Skeletal muscle tissue (tissue), 4 donors: ENCODE results near the gene VARS2. TPM values are rescaled to one million over a fixed set of nuclear protein-coding genes. Genes with fewer than 3 reads are reported as not detected.
"Not testable (repeated sequence)": the region's sequence is repeated elsewhere in the genome, so short reads cannot be mapped to it uniquely, and the experiment has no call there.

Source experiments
- H3K27ac ChIP-seq: one replicate; pipeline ENCODE4 v1.7.0; 2013; ENCODE audit warnings: mild to moderate bottlenecking, low read depth, low read length, inconsistent platforms
- H3K27me3 ChIP-seq, 3 donors: one replicate each; pipeline ENCODE4 v1.7.0; 2013; ENCODE audit warnings: low read length in 3 of 3; ENCODE audit not compliant: control insufficient read depth in 3 of 3, insufficient read depth in 3 of 3
- H3K36me3 ChIP-seq, 3 donors: one replicate each; pipeline ENCODE4 v1.7.0; 2013; ENCODE audit warnings: low read length in 3 of 3; ENCODE audit not compliant: control insufficient read depth in 3 of 3, insufficient read depth in 3 of 3
- H3K4me1 ChIP-seq, 3 donors: one replicate each; pipeline ENCODE4 v1.7.0; 2013; ENCODE audit warnings: low read length in 3 of 3, mild to moderate bottlenecking in 3 of 3; ENCODE audit not compliant: control insufficient read depth in 3 of 3, insufficient read depth in 3 of 3
- H3K4me3 ChIP-seq, 3 donors: one replicate each; pipeline ENCODE4 v1.7.0; 2013; ENCODE audit warnings: low read length in 3 of 3
- H3K9ac ChIP-seq, 3 donors: one replicate each; pipeline ENCODE4 v1.7.0; 2013; ENCODE audit warnings: low read length in 3 of 3, mild to moderate bottlenecking in 3 of 3, moderate library complexity in 2 of 3, low read depth in 1 of 3
- H3K9me3 ChIP-seq, 3 donors: one replicate each; pipeline ENCODE4 v1.7.0; 2013; ENCODE audit warnings: low read length in 3 of 3; ENCODE audit not compliant: control insufficient read depth in 3 of 3
- total RNA-seq: library from RNA; depleted of rRNA; stranded (reverse); fragments of >200 nt; gene quantifications from one replicate; pipeline ENCODE4 v1.2.3, GENCODE V29; 2014
- donor health status: Osteomylitis.

The VARS2 gene
- total RNA-seq, 1 donor from 2014 or later: 12.5 TPM

GRCh38 chr6:30910473-30910872, 3.6 kb upstream of the VARS2 start:
- H3K4me3 ChIP-seq, H3K27ac ChIP-seq, H3K27me3 ChIP-seq, H3K9ac ChIP-seq, H3K9me3 ChIP-seq: not testable (repeated sequence)
- Histone ChIP-seq H3K4me1 (peaks cover 28 to 33% (median 29%) of the 10 kb centered on the region in 3 donors), H3K36me3 (peaks cover 21 to 32% (median 29%) of the 10 kb centered on the region in 3 donors)

DNA sequence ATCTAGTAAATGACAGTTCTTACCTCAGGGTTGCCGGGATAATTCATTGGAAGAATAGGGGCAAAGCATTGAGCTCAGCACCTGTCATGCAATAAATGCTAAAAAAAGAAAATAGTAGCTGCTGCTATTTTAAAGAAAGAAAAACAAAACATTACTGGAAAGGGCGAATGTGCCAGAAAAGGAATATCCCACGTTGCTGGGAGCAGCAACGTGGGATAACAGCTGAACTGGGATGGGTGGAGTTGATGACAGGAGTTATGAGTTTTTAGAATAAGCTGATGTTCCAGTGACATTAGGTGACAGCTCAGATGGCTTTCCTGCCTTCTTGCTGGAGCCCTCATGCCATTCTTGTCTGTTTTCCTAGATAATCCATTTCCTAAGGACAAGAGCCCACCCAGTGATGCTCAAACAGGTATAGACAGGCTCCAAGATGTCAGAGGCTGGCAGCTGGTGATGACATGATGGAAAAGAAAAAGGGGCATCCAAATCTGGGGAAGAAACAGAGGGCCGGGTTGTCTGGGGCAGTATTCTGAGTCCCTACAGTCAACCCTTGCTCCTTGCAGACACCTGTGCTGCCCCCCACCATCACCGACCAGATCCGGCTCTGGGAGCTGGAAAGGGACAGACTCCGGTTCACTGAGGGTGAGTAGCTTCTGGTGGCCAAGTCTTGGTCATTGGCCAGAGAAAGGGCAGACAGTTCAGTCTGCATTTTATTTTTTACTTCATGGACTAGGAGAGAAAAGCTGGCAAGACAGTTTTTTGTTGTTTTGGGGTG, 1.1 kb upstream of the VARS2 start:
- Histone ChIP-seq H3K9ac (peak overlapping the region in 2 of 3 donors; percentile 94 to 96), H3K27ac (peak overlapping the region; percentile 93), H3K4me3 (peak overlapping the region; percentile 78 to 86 (median 83)), H3K27me3 (no peaks in the 10 kb centered on the region), H3K36me3 (peaks cover 30 to 45% (median 37%) of the 10 kb centered on the region in 3 donors), H3K4me1 (peaks cover 34 to 43% (median 42%) of the 10 kb centered on the region in 3 donors), H3K9me3 (no peaks in the 10 kb centered on the region)

DNA sequence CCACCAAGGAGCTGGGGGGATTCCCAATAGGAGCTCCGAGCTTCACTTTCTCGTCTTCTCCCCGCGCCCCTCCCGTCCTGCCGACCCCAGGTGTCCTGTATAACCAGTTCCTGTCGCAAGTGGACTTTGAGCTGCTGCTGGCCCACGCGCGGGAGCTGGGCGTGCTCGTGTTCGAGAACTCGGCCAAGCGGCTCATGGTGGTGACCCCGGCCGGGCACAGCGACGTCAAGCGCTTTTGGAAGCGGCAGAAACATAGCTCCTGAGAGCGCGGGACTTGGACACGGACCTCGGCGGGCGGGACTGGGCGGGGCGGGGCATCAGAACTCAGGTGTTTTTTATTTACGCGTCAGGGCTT, 340 bp upstream of the VARS2 start:
- peak overlapping the region; percentile 82 to 96 (median 94) for H3K9ac ChIP-seq
- peak overlapping the region; percentile 93 for H3K27ac ChIP-seq
- H3K4me3 ChIP-seq: peak overlapping the region; percentile 78 to 86 (median 83)
- H3K27me3 ChIP-seq: no peaks in the 10 kb centered on the region
- peaks cover 30 to 40% (median 38%) of the 10 kb centered on the region in 3 donors for H3K4me1 ChIP-seq
- no peaks in the 10 kb centered on the region for H3K9me3 ChIP-seq
- peaks cover 34 to 50% (median 43%) of the 10 kb centered on the region in 3 donors for H3K36me3 ChIP-seq

DNA sequence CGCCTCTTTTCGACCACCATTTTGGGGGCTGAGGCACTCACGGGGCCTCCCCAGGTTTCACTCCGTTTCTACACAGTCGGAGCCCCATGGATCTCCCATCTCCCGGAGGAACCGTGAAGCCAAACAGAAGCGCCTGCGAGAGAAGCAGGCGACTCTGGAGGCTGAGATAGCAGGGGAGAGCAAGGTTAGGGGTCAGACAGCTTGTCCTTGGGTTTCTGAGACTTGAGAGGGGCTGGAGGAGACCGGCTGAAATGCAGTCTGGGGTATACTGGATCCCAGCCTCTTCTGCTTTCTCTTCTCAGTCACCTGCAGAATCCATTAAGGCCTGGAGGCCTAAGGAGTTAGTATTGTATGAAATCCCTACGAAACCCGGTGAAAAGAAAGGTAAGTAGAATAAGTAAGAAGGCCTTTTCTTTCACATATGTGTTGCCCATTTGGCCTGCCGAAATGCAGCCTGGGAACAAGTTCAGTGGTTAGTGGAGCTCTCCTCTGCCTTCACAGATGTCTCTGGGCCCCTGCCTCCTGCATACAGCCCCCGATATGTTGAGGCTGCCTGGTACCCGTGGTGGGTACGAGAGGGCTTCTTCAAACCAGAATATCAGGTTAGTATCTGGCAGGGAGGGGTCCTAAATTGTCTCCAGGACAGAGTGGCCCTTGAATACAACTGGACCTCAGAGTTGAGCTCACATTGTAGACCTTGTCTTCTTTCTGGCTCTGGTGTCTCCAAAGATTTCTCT, 984 bp downstream of the VARS2 start:
- peak overlapping the region; percentile 93 for H3K27ac ChIP-seq
- H3K36me3 ChIP-seq: peaks cover 43 to 54% (median 48%) of the 10 kb centered on the region in 3 donors

GRCh38 chr6:30915591-30915946, 1.5 kb downstream of the VARS2 start:
- H3K4me1 ChIP-seq: peaks cover 24 to 32% (median 32%) of the 10 kb centered on the region in 3 donors
- H3K36me3 ChIP-seq: peaks cover 44 to 56% (median 49%) of the 10 kb centered on the region in 3 donors
- peak overlapping the region; percentile 63 to 96 (median 94) for H3K9ac ChIP-seq
- no peaks in the 10 kb centered on the region for H3K9me3 ChIP-seq
- H3K27ac ChIP-seq: peak overlapping the region; percentile 93
- no peaks in the 10 kb centered on the region for H3K27me3 ChIP-seq
- H3K4me3 ChIP-seq: peak overlapping the region in 2 of 3 donors; percentile 41 to 83

More for the DNA sequence above, 984 bp downstream of the VARS2 start:
- Histone ChIP-seq H3K9ac (peak overlapping the region; percentile 94 to 96 (median 95)), H3K4me3 (peak overlapping the region; percentile 78 to 86 (median 83)), H3K9me3 (no peaks in the 10 kb centered on the region), H3K27me3 (no peaks in the 10 kb centered on the region), H3K4me1 (peaks cover 24 to 32% (median 32%) of the 10 kb centered on the region in 3 donors)

- no peaks in the 10 kb centered on the region for H3K27me3 ChIP-seq
- H3K4me1 ChIP-seq: peaks cover 24 to 32% (median 32%) of the 10 kb centered on the region in 3 donors
- H3K4me3 ChIP-seq: no peak overlapping the region
- H3K9me3 ChIP-seq: no peaks in the 10 kb centered on the region
- H3K36me3 ChIP-seq: peaks cover 47 to 56% (median 50%) of the 10 kb centered on the region in 3 donors
- H3K9ac ChIP-seq: peak overlapping the region in 1 of 3 donors; percentile 41
- H3K27ac ChIP-seq: no peak overlapping the region
Observed at GRCh38 chr6:30917041-30917440, 3.0 kb downstream of the VARS2 start.

GRCh38 chr6:30917487-30917886, 3.4 kb downstream of the VARS2 start:
- no peak overlapping the region for H3K27ac ChIP-seq
- H3K9ac ChIP-seq: peak overlapping the region in 1 of 3 donors; percentile 33
- peaks cover 50 to 56% (median 51%) of the 10 kb centered on the region in 3 donors for H3K36me3 ChIP-seq

DNA sequence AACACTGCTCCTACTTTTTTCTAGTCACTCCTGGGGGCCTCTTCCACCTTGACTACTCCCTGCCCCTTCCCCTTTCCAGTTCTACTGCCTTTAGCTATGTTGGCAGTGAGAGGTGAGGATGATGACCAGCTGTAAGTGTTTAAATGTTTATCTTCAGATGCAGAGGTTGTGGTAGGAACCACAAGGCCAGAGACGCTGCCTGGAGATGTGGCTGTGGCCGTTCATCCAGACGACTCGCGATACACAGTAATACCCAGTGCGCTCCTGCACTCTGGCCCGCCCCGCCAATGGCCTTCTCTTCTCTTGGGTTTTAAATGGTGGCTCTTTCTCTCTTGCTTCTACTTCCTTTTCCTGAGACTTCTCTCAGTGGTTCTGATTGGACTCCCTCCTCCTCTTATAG, 4.6 kb downstream of the VARS2 start:
- no peak overlapping the region for H3K27ac ChIP-seq
- peaks cover 19 to 25% (median 24%) of the 10 kb centered on the region in 3 donors for H3K4me1 ChIP-seq
- no peak overlapping the region for H3K9ac ChIP-seq
- no peaks in the 10 kb centered on the region for H3K9me3 ChIP-seq
- H3K27me3 ChIP-seq: no peaks in the 10 kb centered on the region
- H3K36me3 ChIP-seq: peaks cover 60 to 64% (median 61%) of the 10 kb centered on the region in 3 donors
- no peak overlapping the region for H3K4me3 ChIP-seq

More at GRCh38 chr6:30917487-30917886, 3.4 kb downstream of the VARS2 start:
- H3K27me3 ChIP-seq: no peaks in the 10 kb centered on the region
- no peaks in the 10 kb centered on the region for H3K9me3 ChIP-seq
- H3K4me1 ChIP-seq: peaks cover 24 to 32% (median 32%) of the 10 kb centered on the region in 3 donors
- no peak overlapping the region for H3K4me3 ChIP-seq

DNA sequence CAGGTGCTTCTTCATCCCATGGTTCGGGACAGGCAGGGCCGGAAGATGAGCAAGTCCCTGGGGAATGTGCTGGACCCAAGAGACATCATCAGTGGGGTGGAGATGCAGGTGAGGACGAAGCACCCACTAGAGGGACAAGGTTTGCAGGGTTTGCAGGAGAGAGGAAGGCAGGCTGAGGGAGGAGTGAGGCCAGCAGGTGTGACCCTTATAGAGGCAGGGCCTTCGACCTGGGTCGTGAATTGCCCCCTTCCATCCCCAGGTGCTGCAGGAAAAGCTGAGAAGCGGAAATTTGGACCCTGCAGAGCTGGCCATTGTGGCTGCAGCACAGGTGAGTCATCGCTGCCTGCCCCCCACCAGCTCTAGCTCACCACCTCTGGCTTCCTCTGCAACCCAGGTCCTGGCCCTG, 8.4 kb downstream of the VARS2 start:
- Histone ChIP-seq H3K27ac (no peak overlapping the region), H3K9me3 (no peaks in the 10 kb centered on the region), H3K36me3 (peaks cover 72 to 78% (median 73%) of the 10 kb centered on the region in 3 donors), H3K4me1 (peaks cover 8 to 12% (median 10%) of the 10 kb centered on the region in 3 donors), H3K27me3 (no peaks in the 10 kb centered on the region), H3K4me3 (no peak overlapping the region), H3K9ac (no peak overlapping the region)
